ENCODE data around the gene NR1D1.

The NR1D1 gene

DNA sequence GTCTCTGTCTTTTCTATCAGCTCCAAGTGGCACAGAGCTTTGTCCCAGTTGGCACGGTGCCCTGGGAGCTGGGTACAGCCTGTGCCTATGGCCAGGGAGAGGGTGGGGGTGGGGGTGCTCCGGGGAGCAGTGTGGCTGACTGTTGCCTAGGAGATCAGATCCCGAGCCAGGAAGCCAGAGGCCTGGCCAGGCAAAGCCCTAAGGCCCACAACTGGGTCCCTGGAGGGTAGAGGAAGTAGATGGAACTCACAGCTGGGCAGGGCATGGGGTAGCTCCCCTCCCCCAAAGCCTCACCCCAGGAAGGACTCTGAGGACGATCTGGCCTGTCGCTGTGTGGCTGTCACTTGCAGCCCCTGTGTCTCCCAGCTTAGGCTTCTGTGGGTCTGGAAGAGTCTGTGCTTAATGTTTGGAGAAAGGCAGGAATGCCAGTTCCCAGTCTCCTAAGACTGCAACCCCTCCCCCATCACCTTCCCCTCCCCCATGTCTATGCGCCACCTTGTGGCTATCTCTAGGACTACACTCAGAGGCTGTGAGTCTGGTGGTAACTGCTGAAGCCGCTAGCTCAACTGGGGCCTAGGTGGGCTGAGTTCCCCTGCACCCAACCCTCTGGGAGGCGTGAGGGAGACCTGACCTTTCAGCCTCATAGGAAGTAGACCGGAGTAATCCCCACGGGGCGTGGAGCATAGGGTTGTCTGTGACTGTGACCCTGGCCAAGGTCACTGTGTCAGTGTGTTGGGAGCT lies 25.0 kb downstream of the NR1D1 start:
- DNase-seq (ENCODE audit: low spot score) = peak; percentile 70

DNA sequence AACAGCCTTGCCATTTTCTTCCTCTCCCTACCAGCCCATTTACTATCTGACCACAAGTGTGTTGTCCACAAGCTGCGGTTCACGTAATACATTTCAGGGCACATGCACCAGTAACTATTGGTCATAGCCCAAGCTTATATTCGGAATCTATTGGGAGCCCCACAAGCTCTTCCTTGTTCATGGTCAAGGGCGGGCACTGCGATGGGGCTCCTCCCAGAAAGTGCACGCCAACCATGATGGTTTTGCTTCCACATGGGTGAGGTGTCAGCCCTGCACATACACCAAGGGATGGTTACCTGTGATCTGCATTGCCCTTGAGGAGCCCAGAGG lies 25.6 kb downstream of the NR1D1 start:
- DNase-seq (ENCODE audit: low spot score) = no peak

DNA sequence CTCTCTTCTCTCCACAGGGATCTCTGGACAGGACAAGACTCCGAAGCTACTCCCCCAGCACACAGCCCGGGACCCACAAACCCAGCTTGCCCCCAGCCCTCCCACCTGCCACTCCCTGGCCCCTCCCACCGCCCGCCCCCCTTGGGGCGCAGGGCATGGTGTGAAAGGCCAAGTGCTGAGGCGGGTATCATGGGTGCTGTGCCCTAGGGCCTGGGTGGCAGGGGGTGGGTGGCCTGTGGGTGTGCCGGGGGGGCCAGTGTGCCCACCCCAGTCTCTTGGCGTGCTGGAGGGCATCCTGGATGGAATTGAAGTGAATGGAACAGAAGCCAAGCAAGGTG lies 26.2 kb downstream of the NR1D1 start:
- DNase-seq (ENCODE audit: low spot score) = no peak

DNA sequence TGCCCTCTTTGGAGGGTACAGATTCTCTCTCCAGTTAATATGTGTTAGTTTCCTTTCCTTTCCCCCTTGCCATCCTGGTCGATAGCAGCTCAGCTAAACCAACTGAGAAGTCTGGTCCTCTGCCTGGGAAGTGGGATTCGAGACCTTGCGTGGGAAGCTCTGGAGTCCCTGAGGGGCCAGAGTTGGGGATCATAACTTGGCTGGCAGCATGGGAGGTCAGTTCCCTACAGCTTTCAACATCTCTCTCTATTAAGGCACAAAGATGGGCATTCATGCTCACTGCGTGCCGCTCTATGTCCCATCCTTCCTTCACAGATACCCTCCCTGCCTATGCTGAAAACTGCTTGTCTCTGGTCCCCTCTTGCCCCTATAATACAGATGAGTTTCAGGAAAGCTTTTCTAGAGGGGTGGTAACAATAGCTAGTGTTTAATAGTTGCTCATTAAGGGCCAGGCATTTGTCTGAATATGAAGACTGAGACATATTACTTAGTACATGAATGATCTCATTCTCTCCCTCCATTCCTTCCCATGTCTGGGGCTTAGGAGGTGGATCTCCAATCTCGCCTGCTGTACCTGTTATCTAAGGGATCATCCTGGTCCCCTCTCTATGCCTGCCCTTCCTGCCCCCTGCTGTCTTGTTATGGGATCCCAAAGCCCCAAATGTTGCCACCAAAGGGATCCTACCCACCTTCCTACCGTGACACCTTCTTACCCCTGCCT lies 26.8 kb downstream of the NR1D1 start:
- DNase-seq (ENCODE audit: low spot score) = no peak

DNA sequence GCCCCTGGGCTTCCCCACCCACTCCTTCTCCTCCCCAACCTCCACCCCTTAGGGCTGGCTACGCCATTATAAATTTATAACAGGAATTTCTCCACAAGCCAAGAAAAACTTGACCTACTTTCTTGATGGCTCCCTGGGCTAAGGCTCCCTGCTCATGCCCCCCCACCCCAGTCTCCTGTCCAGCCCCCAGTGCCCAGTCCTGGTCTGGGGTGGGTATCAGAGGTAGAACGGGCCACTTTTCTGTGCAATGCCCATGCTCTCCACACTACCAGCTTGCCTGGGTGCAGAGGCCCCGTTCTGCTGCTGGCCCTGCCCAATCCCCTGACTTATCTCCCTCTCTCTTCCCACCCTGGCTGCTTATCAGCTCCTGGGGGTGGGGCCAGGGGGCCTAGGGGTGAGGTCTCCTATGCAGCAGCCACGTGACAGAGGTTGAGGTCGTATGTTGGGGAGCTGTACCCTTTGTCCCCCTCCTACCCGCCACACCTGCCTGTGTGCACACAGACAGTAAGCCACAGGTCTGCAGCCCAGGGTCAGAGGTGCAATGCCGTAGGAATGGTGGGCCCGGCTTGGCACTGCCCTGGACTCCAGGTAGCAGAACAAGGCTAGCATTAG lies 27.5 kb downstream of the NR1D1 start:
- no peak for DNase-seq (ENCODE audit: low spot score)

DNA sequence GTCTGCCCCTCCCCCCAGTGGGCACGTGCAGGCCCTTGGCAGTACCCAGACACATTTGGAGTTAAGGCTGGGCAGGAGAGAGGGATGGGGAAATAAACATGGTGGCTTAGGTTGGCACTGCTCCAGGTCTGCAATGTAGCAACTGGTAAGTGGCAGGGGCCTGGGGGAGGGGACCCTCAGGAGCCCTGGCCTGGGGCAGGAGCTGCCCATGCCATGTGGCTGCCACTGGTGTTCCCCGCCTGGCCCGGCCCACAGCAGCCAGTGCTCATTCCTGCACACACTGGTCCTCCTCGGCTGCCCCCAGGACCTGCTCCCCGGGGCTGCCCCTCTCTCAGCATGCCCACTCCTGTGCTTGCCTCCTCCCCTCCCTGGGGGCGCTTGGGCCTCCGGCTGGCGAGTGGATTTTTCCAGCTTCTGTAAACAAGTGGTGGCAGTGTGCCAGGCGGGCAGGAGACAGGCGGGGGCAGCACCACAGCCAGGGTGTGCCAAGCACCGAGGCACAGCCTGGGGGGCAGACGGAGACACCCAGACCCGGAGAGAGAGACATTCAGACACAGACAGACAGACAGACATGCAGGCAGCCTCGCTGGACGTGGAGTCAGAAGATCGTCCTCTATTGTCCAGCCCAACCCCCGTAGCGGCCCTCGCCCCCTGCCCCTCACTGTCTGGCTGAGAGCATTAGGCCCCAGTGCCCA lies 28.2 kb downstream of the NR1D1 start:
- no peak for DNase-seq (ENCODE audit: low spot score)

DNA sequence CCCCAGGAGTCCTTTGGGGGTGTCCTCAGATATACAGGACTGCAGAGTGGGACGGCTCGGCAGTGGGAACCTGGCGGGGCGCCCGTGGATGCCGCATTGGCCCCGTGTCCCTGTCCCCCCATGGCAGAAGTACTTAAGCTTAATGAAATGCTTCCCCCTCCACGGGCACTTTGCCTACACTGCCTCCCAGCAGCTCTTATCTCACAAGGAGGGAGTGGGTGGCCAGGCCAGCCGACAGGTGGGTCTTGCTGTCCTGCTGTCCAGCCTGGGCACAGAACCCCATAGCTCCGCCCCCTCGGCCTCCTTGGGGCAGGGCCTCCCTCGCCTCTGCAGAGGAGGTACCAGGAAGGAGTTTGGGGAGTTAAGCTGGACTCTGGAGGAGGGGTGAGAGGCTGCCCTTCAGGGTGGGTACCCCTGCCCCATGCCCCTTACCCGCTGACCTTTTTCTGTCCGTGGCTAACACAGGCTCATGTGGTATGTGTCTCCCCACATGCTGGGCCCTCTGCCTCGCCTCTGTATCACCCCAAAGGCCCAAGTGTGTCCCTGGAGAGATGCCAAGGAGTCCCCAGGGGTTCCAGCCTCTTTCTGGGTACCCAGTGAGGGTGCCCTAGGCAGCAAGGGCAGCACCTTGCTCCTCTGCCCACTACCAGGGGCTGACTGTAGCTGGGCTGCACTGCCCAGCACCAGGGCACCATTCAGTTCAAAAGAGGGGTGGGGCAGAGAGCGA lies 28.9 kb downstream of the NR1D1 start:
- no peak for DNase-seq (ENCODE audit: low spot score)

DNA sequence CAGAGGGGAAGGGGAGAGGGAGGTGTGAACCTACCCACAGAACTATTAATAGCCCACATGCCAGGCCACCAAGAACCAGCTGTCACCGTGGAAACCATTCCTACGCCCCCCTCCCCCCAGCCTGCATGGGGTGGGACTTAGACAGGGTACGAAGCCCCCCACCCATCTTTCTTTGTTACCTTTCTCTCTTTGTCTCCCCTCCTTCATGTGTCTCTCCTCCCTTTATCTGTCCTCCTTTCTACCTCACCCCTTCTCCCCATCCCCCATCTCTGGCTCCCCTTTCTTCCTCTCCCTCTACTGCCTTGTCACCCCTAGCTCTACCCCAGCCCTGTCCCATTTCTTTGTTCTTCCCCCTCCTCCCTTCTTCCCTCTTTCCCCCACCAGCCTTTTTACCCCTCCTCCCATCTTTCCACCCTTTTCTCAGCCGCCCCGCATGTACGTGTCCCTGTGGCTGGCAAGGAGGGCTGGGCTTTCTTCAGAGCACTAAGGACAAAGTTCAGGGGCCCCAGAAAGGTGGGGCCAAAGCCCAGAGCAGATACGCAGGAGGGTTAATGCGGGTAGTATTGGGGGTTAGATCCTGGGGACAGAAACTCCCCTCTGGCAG lies 29.6 kb downstream of the NR1D1 start:
- DNase-seq (ENCODE audit: low spot score) = no peak

DNA sequence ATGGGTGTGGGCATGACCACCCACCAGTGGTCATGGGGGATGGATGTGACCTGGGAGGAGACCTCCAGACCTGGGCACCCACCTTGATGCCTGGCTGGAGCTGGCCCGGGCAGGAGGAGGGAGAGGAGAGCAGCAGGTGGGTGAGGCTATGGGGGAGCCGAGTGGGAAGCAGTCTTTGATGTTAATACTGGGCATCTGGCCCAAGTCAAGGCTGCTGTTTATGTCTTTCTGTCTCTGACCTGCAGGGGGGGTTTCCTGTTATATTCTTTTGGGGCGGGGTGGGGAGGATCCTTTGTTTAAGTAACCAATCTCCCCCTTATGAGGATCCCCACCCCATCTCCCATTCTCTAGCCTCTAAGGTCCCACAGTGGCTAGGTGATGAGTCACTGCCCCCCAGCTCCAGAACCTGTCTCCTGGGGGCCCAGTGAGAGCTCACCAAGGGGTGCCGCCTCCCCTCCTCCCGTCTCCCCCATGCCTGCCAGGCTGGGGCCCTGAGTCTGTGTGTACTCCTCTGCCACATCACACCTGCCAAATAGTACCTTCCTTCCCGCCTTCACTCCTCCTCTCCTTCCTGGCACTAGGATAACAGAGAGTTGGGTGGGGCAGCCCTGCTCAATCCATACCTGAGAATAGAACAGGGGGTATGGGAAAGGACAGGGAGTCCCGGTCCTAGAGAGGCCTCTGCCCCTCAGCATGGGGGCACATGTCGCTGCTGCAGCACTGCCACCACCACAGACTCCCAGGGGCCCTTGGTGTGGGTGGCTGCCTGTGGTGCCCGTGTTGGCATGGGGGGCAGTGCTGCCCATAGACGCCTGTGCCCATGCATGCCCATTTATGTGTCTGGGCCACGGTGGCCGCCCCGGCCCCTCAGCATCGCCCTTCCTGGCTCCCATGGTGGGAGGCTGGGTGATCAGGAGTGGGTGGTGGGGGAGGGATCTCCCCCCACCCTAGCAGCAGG lies 30.4 kb downstream of the NR1D1 start:
- DNase-seq (ENCODE audit: low spot score) = no peak

DNA sequence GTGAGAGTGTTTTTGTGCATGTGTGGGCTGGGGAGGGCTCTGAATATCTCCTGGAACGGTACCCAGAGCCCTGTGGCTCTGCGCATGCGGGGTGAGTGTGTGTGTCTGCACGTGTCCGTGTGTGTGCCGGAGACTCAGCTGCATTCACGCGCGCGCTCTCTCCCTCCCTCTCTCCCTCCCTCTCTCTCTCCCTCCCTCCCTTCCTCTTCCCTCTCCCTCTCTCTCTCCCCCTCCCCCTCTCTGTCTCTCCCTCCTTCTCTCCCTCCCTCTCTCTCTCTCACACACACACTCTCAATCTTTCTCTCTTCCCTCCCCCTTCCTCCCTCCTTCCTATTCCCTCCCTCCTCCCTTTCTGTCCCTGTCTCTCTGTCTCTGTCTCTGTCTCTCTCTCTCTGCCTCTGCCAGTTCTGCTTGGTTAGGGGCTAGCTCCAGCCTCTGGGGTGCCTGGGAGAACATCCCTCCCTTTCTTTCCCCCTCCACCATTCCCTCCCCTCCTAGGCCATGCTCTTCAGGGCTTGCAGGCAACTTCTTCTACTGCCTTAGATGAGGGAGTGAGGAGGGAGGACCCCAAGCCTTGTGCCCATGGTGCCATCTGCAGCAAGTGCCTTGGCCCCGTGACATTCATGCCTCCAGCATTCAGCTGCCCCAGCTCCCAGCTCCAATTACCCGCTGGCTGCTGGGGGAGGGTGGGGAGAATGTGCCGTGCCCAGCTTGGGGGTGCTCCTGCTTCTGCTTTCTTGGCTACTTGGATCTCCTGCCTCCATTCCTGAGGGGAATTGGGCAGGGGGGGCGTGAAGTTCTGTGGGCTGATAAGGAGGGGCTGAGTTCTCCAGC lies 31.3 kb downstream of the NR1D1 start:
- DNase-seq (ENCODE audit: low spot score) = peak; percentile 88

DNA sequence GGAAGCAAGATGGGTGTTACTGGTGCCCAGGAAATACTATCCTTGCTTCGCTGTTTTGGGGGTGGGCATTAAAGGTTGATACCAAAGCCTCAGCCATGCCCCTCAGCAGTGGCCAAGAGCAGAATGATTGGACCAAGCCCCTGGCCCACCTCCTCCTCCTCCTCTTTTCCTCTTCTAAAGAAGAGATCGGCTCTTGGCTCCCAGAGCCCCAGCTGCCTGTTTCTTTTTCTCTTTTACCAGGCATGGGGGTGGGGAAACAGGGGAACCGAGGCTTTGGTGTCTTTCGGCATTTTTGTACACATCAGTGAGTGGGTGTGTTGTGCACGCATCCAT lies 31.8 kb downstream of the NR1D1 start:
- DNase-seq (ENCODE audit: low spot score) = no peak

DNA sequence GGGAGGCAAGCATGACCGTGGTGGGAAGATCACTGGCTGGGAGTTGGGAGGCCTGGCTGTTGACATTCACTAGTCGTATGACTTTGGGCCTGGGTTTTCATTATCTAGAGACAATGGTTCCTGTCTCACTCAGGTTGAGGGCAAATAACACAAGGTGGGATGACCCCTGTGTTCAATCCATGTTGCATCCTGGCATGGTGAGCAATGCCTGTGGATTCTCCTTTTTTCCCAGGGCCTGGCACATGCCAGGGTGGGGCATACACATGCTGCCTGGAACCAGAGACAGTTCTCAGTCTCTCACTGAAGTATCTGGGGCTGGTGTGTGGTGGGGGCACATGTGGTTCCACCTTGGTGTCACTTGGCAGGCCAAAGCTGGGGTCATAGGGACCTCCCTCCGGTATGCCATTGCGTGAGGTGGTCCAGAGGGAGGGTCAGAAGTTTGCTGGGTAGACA lies 32.2 kb downstream of the NR1D1 start:
- DNase-seq (ENCODE audit: low spot score) = no peak

DNA sequence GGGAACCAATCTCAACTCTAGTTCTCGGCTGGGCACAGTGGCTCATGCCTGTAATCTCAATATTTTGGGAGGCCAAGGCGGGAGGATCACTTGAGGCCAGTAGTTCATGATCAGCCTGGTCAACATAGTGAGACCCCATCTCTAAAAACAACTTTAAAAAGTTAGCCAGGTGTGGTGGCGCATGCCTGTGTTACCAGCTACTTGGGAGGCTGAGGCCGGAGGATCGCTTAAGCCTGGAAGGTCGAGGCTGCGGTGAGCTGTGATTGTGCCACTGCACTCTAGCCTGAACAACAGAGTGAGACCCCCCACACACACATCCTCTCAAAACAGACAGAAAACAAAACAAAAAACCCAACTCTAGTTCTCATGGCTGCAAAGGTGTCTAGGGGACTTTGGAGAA lies 32.7 kb downstream of the NR1D1 start:
- DNase-seq (ENCODE audit: low spot score) = no peak

DNA sequence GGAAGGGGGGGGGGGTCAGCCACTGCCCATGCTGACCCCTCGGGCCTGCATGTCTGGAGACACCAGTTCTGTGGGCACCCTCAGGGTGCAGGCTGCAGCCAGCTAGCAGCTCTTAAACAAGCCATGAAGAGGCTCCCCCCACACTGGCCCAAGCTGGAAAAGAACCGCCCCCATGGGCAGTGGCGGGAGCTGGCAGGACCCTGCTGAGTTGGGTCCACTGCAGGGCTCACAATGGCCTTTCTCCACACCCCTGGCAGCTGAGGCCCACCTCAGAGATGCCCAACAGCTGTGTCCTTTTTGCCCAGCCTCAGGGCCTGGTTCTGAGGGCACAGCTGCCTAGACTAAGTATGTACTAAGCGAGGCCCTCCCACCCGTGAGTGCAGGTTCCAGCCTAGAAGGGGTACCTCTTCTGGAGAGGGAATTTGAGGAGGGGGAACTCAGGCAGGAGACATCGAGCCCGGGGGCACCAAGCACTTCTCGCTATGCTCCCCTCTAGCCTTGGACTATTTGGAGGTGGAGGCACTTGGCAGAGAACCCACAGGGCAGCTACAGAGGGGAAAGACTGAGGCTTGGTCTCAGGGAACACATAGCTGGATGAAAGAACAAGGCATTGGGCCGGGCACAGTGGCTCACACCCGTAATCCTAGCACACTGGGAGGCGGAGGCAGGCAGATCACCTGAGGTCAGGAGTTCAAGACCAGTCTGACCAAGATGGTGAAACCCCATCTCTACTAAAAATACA lies 34.4 kb downstream of the NR1D1 start:
- DNase-seq (ENCODE audit: low spot score) = no peak

DNA sequence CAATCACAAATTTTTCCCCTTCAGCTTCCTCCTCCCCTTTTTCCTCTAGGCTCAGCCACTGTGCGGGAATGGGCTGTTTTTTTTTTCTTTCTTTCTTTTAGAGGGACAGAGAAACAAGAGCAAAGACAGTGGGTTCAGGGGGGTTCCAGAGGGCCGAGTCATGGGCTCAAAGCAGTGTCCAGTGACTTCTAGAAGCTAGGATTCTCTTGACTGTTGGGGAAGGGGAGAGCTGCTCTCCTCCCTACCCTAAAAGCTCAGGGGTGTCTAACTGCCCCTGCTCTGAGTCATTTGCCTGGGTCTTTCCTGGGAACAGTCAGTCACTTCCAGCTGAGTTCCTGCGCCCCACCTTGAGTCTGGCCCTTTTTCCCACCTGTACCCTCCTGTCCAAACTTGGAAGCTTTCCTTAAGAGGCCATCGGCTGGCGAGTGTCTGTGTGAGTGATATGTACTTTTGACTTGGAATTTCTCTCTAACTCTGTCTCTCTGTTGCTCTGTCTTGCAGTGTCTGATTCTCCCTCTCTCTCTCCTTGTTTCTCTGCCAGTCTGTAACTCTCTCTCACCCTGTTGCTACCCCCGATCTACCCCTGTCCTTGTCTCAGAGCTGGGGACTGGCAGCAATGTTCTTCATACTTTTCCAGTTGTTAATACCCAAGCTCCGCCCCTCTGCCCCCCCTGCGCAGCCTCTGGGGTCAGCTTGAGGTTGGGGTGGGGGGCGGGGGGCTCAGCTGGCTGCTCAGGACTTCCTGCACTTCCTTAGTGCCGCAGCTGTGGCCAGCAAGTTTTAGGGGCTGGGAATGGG lies 35.2 kb downstream of the NR1D1 start:
- no peak for DNase-seq (ENCODE audit: low spot score)

DNA sequence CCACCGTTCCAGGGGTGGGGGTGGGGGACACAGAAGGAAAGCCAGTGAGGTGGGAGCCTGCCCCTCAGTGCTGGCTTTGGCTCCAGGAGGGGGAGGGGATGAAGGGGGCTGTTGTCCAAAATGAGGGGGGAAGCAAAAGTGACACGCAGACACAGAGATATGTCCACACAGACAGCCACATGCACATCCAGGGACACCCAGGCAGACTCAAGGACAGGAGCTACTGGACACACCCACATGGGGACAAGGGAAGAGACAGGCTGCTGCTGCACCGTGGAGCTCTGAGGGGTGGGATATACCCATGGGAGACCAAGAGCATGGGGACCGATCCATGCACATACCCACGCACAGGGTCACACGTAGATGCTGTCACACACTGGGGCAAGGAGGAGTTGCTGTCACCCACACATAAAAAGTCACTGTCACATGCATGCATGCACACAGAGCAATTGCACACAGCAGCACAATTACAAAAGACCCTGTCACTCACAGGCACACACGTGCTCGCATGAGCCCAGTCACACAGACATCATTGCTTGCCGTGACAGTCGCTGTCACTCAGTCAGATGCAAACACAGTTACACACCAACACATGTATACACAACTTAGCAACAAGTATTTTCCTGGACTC lies 36.4 kb downstream of the NR1D1 start:
- no peak for DNase-seq (ENCODE audit: low spot score)

DNA sequence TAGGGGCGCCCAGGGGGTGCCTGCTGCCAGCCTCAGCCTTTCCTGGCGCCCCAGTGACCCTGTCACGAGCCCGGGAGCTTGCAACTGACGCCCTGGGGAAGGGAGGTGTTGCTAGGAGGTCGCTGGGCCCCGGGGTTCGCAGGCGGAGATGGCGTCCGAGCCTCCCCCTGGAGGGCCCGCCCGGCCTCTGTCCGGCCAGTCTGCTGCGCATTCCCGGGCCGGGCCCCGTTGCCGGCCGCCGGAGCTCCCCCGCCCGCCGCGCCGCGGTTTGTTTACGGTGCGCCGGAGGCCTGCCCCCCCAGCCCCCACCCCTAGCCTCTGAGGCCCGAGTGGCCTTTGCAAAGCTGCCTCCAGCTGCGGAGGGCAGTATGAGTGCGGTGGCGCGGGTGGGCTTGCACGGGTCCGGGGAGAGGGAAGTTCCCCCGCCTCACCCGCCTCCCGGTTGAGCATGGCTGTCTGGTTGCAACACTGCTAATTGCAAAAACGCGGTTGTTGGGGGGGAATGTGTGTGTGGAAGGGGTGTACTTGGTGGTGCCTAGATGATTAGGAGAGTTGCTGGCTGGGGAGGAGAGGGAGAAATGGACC lies 37.1 kb downstream of the NR1D1 start:
- DNase-seq (ENCODE audit: low spot score) = peak; percentile 48
